Ovary (tissue), 3 donors: ENCODE results near the gene HSFX3.
"Not testable (repeated sequence)": the region's sequence is repeated elsewhere in the genome, so short reads cannot be mapped to it uniquely, and the experiment has no call there.

Source experiments
- CTCF ChIP-seq, 3 donors: fragments of 450-650 bp in 2 of 3; fragments of 200-600 bp in 1 of 3; IDR thresholded peaks; one replicate each; pipeline versions ENCODE4 v1.5.1 to v1.8.0; 2016 to 2022; ENCODE audit warnings: antibody characterized with exemption in 3 of 3, mild to moderate bottlenecking in 1 of 3
- POLR2A ChIP-seq: fragments of 450-650 bp; IDR thresholded peaks from one replicate; pipeline ENCODE4 v1.6.1; 2017; ENCODE audit warnings: antibody characterized with exemption, mild to moderate bottlenecking, moderate library complexity
- donor health status: DM: no; HTN: no; CAD: no.

DNA sequence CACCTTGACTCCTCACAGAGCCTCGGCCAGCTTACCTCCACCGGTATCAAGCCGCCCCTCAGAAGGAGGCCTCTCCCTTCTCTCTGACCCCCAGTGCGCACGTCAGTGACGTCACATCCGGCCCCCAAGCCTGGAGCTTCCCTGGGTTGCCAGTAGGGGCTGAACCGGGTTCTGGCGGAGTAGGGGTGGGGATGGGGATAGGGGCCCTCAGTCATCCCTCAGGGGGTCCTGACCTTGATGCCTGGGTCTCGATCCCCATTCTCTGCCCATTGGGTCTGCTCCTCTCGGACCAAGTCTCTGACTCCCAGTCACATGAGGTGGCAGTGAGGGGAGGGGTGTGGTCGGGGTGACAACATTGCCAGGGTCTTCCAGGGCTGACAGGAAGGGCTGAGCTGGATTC, 37.6 kb upstream of the HSFX3 start, which contains the start of gene MAGEA9B:
- not testable (repeated sequence) for TF ChIP-seq CTCF (IDR thresholded peaks at IDR 0.05); POLR2A
